ENCODE measurements around the gene LENG8. TPM values are rescaled to one million over a fixed set of nuclear protein-coding genes. Genes with fewer than 3 reads are reported as not detected.

LENG8 gene
- total RNA-seq, 1 donor from 2014 or later, result 56.0 TPM

GRCh38 chr19:54420383-54421168, 28.4 kb upstream of the LENG8 start:
- peak; percentile 56 for DNase-seq
- ATAC-seq (ENCODE audit: poor library complexity), result peak; percentile 59
- intact Hi-C loops (cut with DNase I), result no loop called here

DNA sequence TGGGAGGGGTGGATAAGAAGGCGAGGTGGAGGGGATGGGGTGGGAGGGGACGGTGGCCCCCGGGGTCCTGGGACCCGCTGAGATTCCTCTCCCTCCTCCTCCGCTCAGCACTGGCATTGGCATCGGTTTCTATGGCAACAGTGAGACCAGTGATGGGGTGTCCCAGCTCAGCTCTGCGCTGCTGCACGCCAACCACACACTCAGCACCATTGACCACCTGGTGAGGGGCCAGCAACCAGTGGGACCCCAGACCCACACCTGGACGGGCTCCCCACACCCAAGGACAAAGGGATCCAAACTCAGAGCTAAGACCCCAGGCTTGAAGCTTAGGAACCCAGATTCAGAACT, 27.9 kb upstream of the LENG8 start:
- ATAC-seq (ENCODE audit: poor library complexity), result no peak
- no peak for DNase-seq
- intact Hi-C loops (cut with DNase I), result no loop called here

GRCh38 chr19:54421521-54421920, 27.5 kb upstream of the LENG8 start:
- ATAC-seq (ENCODE audit: poor library complexity), result no peak
- intact Hi-C loops (cut with DNase I), result no loop called here
- DNase-seq, result no peak

DNA sequence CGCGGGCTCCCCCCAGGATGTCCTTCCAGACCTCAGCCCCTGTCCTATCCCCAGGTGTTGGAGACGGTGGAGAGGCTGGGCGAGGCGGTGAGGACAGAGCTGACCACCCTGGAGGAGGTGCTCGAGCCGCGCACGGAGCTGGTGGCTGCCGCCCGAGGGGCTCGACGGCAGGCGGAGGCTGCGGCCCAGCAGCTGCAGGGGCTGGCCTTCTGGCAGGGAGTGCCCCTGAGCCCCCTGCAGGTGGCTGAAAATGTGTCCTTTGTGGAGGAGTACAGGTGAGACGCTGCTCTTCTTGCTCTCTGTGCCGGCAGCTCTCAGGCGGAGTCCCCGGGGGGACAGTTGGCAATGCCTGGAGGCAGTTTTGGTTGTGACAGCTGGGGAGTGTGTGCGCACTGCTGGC, 26.9 kb upstream of the LENG8 start:
- ATAC-seq (ENCODE audit: poor library complexity), result no peak
- intact Hi-C loops (cut with DNase I), result no loop called here

DNA sequence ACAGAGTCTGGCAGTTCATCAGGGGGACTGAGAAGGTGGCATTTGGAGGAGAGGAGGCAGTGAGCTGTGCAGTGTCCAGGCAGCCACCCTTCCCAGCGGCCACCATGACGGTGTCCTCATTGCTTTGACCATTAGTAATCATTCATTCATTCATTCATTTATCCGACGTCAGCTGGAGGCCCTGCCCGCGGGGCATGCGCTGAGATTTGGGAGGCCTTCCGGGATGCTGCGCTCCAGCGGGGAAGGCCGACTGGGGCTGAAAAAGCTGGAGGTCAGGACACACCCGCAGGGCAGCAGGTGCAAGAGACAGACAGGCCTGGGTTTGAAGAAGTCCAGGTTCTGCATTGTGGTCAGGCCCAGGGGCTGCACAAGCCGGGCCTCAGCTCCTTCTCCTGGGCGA, 24.8 kb upstream of the LENG8 start:
- no peak for DNase-seq
- ATAC-seq (ENCODE audit: poor library complexity), result no peak
- intact Hi-C loops (cut with DNase I), result no loop called here

More for the DNA sequence above, 26.9 kb upstream of the LENG8 start:
- DNase-seq, result no peak

DNA sequence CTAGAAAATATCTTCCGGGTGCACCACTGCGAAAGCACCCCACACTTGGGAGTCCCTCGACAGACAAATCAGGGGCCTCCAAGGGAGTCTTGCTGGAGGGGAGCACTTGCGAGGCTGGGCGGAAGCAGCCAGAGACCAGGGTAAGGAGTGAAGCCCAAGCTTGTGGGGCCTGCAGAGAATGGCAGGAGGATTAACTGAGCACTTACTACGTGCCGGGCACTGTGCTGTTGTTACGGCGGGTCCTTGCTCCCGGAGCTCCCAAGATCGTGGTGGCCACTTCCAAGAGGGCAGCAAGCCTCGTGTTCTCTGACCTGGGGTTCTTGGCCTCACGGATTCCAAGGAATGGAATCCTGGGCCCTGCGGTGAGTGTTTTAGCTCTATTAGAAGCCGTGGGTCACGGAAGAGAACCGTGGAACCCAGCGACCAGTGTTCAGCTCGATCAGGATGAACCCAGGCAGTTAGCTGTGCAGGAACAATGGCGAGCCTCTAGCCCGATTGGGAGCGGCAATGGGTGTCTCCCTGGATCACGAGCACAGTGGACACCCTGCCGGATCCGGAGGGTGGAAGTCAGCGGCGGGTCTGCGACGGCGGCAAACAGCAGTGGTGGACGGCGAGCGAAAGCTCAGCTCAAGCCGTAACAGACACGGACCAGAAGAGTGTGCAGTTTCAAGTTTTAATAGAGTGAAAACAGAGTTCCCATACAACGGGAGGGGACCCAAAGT, 24.2 kb upstream of the LENG8 start:
- DNase-seq, result no peak
- ATAC-seq (ENCODE audit: poor library complexity), result no peak
- intact Hi-C loops (cut with DNase I), result no loop called here

DNA sequence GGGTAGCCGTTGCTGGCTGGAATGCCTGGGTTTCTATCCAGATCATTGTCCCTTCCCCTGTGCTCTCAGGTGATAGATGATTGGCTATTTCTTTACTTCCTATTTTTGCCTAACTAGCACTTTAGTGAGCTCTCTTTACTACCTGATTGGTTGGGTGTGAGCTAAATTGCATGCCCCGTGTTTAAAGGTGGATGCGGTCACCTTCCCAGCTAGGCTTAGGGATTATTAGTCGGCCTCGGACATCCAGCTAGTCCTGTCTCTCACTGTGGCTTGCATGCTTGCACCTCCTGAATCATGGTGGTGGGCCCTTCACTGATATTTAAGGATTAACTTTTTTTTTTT, 23.6 kb upstream of the LENG8 start:
- ATAC-seq (ENCODE audit: poor library complexity) (no peak), DNase-seq (no peak)
- intact Hi-C loops (cut with DNase I), result no loop called here

DNA sequence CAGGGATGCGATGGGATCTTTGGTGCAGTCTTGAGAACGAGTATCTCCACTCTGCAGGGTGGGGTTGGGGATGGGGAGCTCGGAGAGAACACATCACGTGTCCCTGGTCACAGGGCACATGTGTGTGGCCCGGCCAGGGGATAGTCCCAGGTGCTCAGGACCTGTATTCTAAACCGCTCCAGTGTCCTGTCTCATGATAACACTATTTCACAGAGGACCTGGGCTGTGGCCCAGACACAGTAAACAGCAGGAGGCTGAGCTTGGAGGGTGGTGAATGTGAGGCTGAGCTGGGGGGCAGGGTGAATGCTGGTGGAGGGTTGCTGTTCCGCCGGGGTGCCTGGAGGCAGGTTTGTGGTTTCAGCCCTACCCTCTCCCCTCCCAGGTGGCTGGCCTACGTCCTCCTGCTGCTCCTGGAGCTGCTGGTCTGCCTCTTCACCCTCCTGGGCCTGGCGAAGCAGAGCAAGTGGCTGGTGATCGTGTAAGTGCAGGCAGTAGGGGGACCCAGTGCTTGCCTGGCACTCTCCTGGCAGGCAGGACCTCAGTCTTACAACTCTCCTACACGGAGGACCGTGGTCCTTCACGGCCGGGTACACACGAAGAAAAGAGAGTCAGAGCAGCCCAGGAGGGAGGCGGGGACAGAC, 22.6 kb upstream of the LENG8 start:
- intact Hi-C loops (cut with DNase I), result no loop called here
- DNase-seq, result no peak

GRCh38 chr19:54427586-54427985, 21.4 kb upstream of the LENG8 start:
- intact Hi-C loops (cut with DNase I), result no loop called here
- DNase-seq, result no peak
- ATAC-seq (ENCODE audit: poor library complexity), result no peak

More for the DNA sequence above, 22.6 kb upstream of the LENG8 start:
- no peak for ATAC-seq (ENCODE audit: poor library complexity)

- no peak for DNase-seq
- intact Hi-C loops (cut with DNase I), result no loop called here
- no peak for ATAC-seq (ENCODE audit: poor library complexity)
Observed at GRCh38 chr19:54428323-54429175, 20.4 kb upstream of the LENG8 start.

DNA sequence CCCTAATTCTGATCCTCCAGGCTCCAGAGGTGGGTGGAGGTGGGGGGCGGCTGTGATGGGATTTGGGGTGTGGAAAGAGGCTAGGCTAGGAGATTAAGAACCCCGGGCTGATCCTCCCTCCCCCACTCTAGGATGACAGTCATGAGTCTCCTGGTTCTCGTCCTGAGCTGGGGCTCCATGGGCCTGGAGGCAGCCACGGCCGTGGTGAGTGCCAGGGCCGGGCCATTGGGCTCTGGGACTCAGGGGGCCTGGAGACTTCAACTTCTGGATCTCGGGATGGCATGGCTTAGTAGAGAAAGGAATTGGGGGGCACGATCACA, 19.9 kb upstream of the LENG8 start:
- ATAC-seq (ENCODE audit: poor library complexity) (no peak), DNase-seq (no peak)
- intact Hi-C loops (cut with DNase I), result no loop called here

DNA sequence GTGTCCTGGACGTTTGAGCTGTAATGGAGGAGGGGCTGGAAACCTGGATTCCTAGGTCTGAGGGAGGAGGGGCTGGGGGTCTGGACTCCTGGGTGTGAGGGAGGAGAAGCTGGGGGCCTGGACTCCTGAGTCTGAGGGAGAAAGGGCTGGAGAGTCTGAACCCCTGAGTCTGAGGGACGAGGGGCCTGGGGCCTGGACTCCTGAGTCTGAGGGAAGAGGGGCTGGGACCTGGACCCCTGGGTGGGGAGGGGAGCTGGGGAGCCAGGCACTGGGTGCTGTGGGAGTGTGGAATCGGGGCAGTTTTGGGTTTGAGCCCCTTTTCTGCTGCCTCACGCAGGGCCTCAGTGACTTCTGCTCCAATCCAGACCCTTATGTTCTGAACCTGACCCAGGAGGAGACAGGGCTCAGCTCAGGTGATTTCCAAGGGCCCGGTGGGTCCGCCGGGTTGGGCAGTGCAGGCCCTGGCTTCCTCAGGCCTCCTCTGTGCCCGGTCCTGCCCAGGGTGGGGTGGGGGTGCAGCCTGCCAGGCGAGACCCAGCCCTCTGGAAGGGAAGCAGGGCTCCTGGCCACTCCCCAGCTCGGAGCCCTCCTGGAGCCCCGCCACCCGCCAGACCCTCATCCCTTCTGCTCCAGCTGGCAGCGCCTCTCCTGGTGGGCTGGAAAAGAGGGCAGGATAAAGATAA, 19.3 kb upstream of the LENG8 start:
- intact Hi-C loops (cut with DNase I), result no loop called here
- DNase-seq (no peak), ATAC-seq (ENCODE audit: poor library complexity) (no peak)

- DNase-seq (peak; percentile 56), ATAC-seq (ENCODE audit: poor library complexity) (peak; percentile 67)
- intact Hi-C loops (cut with DNase I), result no loop called here
Observed at GRCh38 chr19:54430306-54431254, 18.4 kb upstream of the LENG8 start.

DNA sequence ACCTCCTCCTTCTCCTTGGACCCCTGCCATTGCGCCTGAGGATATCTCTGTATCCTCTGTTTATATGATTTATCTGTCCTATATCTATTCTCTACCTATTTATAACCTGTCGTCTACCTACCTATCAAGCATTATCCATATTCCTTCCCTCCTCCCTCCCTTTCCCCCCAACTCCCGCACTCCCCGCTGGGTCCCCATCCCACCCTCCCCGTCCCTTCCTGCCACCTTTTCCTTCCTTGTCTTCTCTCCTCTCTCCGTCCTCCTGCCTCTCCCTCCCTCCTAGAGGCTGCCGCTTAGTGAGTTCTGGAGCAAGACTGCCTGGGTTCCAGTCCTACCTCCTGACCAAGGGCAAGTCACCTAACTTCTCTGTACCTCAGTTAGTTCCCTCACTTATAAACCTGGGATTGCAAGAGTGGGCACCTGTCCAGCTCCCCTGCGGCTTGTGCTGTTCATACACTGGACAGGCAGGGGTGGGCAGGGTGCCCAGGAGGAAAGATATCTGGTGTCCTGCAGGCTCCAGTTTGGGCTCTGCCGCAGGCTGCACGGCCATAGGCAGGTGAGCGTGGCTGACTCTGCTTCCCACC, 17.7 kb upstream of the LENG8 start:
- DNase-seq, result peak; percentile 74
- ATAC-seq (ENCODE audit: poor library complexity), result peak; percentile 26
- intact Hi-C loops (cut with DNase I), result no loop called here

- DNase-seq (no peak), ATAC-seq (ENCODE audit: poor library complexity) (no peak)
- intact Hi-C loops (cut with DNase I), result no loop called here
Observed at GRCh38 chr19:54432144-54432738, 16.8 kb upstream of the LENG8 start.

GRCh38 chr19:54433697-54434096, 15.3 kb upstream of the LENG8 start:
- ATAC-seq (ENCODE audit: poor library complexity) (no peak), DNase-seq (no peak)
- intact Hi-C loops (cut with DNase I), result no loop called here
